Measurements from ENCODE around the gene ZIC5.
"Not testable (repeated sequence)": the region's sequence is repeated elsewhere in the genome, so short reads cannot be mapped to it uniquely, and the experiment has no call there.

Gene ZIC5

GRCh38 chr13:99960663-99961311 lies 10.8 kb downstream of the ZIC5 start:
- no peak for DNase-seq (ENCODE audit: low read depth, low spot score)

GRCh38 chr13:99959540-99960230 lies 11.9 kb downstream of the ZIC5 start:
- DNase-seq (ENCODE audit: low read depth, low spot score), result no peak

- no peak for DNase-seq (ENCODE audit: low read depth, low spot score)
These were observed 12.4 kb downstream of the ZIC5 start for GRCh38 chr13:99959127-99959539.

- no peak for DNase-seq (ENCODE audit: low read depth, low spot score)
These were observed 13.0 kb downstream of the ZIC5 start for GRCh38 chr13:99958406-99959126.

- DNase-seq (ENCODE audit: low read depth, low spot score), result no peak
These were observed 14.9 kb downstream of the ZIC5 start for GRCh38 chr13:99956473-99957349.

GRCh38 chr13:99955747-99956472 lies 15.7 kb downstream of the ZIC5 start:
- DNase-seq (ENCODE audit: low read depth, low spot score), result no peak

- DNase-seq (ENCODE audit: low read depth, low spot score), result no peak
These were observed 16.3 kb downstream of the ZIC5 start for GRCh38 chr13:99955107-99955746.

GRCh38 chr13:99953138-99953755 lies 18.3 kb downstream of the ZIC5 start:
- no peak for DNase-seq (ENCODE audit: low read depth, low spot score)

GRCh38 chr13:99951666-99952065 lies 19.9 kb downstream of the ZIC5 start:
- not testable (repeated sequence) for DNase-seq (ENCODE audit: low read depth, low spot score)

GRCh38 chr13:99949679-99950413 lies 21.7 kb downstream of the ZIC5 start:
- no peak for DNase-seq (ENCODE audit: low read depth, low spot score)

GRCh38 chr13:99948907-99949678 lies 22.5 kb downstream of the ZIC5 start:
- no peak for DNase-seq (ENCODE audit: low read depth, low spot score)

- no peak for DNase-seq (ENCODE audit: low read depth, low spot score)
These were observed 23.2 kb downstream of the ZIC5 start for GRCh38 chr13:99948411-99948810.

- no peak for DNase-seq (ENCODE audit: low read depth, low spot score)
These were observed 23.9 kb downstream of the ZIC5 start for GRCh38 chr13:99947666-99948065.

- DNase-seq (ENCODE audit: low read depth, low spot score), result not testable (repeated sequence)
These were observed 26.1 kb downstream of the ZIC5 start for GRCh38 chr13:99945515-99945914.

- no peak for DNase-seq (ENCODE audit: low read depth, low spot score)
These were observed 27.0 kb downstream of the ZIC5 start for GRCh38 chr13:99944606-99945005.

GRCh38 chr13:99944102-99944501 lies 27.5 kb downstream of the ZIC5 start:
- no peak for DNase-seq (ENCODE audit: low read depth, low spot score)

GRCh38 chr13:99941911-99942310 lies 29.7 kb downstream of the ZIC5 start:
- no peak for DNase-seq (ENCODE audit: low read depth, low spot score)

GRCh38 chr13:99941086-99941485 lies 30.5 kb downstream of the ZIC5 start:
- DNase-seq (ENCODE audit: low read depth, low spot score), result no peak

- DNase-seq (ENCODE audit: low read depth, low spot score), result no peak
These were observed 32.9 kb downstream of the ZIC5 start for GRCh38 chr13:99938635-99939034.

Data from activated CD4-positive, CD25-positive, alpha-beta regulatory T cell treated with anti-CD3 and anti-CD28 coated beads, Interleukin-2, amount 50 U/mL, for 16 hours (primary cell).